ENCODE data around the gene BTAF1. TPM values are rescaled to one million over a fixed set of nuclear protein-coding genes. Genes with fewer than 3 reads are reported as not detected.
"Not testable (repeated sequence)": the region's sequence is repeated elsewhere in the genome, so short reads cannot be mapped to it uniquely, and the experiment has no call there.

The BTAF1 gene
- total RNA-seq, 1 donor from 2014 or later: 42.2 TPM

- Mint-ChIP-seq H3K36me3 (ENCODE audit: unreplicated experiment) (no peaks in the 10 kb centered on the region), H3K9me3 (ENCODE audit: unreplicated experiment) (peaks cover 7% of the 10 kb centered on the region), H3K4me1 (ENCODE audit: low read depth, unreplicated experiment) (peaks cover 18% of the 10 kb centered on the region), H3K27ac (ENCODE audit: unreplicated experiment) (peak overlapping the region; percentile 55), H3K4me3 (ENCODE audit: unreplicated experiment) (peak overlapping the region; percentile 85), H3K27me3 (ENCODE audit: unreplicated experiment) (no peaks in the 10 kb centered on the region)
- TF ChIP-seq CTCF (IDR thresholded peaks at IDR 0.05; ENCODE audit: partially characterized antibody, unreplicated experiment): no peak
- DNase-seq: peak; percentile 79
These were observed 36.1 kb upstream of the BTAF1 start for GRCh38 chr10:91887272-91888076.

GRCh38 chr10:91891125-91892001, 32.2 kb upstream of the BTAF1 start:
- DNase-seq: no peak
- TF ChIP-seq CTCF (IDR thresholded peaks at IDR 0.05; ENCODE audit: partially characterized antibody, unreplicated experiment): no peak
- peaks cover 3% of the 10 kb centered on the region for H3K9me3 Mint-ChIP-seq (ENCODE audit: unreplicated experiment)
- no peaks in the 10 kb centered on the region for H3K27me3 Mint-ChIP-seq (ENCODE audit: unreplicated experiment)
- H3K4me3 Mint-ChIP-seq (ENCODE audit: unreplicated experiment): no peak overlapping the region
- peaks cover 5% of the 10 kb centered on the region for H3K4me1 Mint-ChIP-seq (ENCODE audit: low read depth, unreplicated experiment)
- H3K36me3 Mint-ChIP-seq (ENCODE audit: unreplicated experiment): peaks cover under 1% of the 10 kb centered on the region
- no peak overlapping the region for H3K27ac Mint-ChIP-seq (ENCODE audit: unreplicated experiment)

- Mint-ChIP-seq H3K9me3 (ENCODE audit: unreplicated experiment) (peaks cover 1% of the 10 kb centered on the region), H3K36me3 (ENCODE audit: unreplicated experiment) (peaks cover 4% of the 10 kb centered on the region), H3K4me3 (ENCODE audit: unreplicated experiment) (no peak overlapping the region), H3K27ac (ENCODE audit: unreplicated experiment) (no peak overlapping the region), H3K4me1 (ENCODE audit: low read depth, unreplicated experiment) (no peaks in the 10 kb centered on the region), H3K27me3 (ENCODE audit: unreplicated experiment) (no peaks in the 10 kb centered on the region)
- TF ChIP-seq CTCF (IDR thresholded peaks at IDR 0.05; ENCODE audit: partially characterized antibody, unreplicated experiment): no peak
- no peak for DNase-seq
These were observed 30.5 kb upstream of the BTAF1 start for GRCh38 chr10:91893051-91893450.

GRCh38 chr10:91894261-91894685, 29.3 kb upstream of the BTAF1 start:
- H3K4me3 Mint-ChIP-seq (ENCODE audit: unreplicated experiment); H3K9me3 Mint-ChIP-seq (ENCODE audit: unreplicated experiment); DNase-seq; H3K36me3 Mint-ChIP-seq (ENCODE audit: unreplicated experiment); H3K4me1 Mint-ChIP-seq (ENCODE audit: low read depth, unreplicated experiment); H3K27ac Mint-ChIP-seq (ENCODE audit: unreplicated experiment); H3K27me3 Mint-ChIP-seq (ENCODE audit: unreplicated experiment): not testable (repeated sequence)

GRCh38 chr10:91896212-91896756, 27.3 kb upstream of the BTAF1 start:
- DNase-seq: no peak
- Mint-ChIP-seq H3K27me3 (ENCODE audit: unreplicated experiment) (no peaks in the 10 kb centered on the region), H3K9me3 (ENCODE audit: unreplicated experiment) (peaks cover 1% of the 10 kb centered on the region), H3K36me3 (ENCODE audit: unreplicated experiment) (peaks cover 4% of the 10 kb centered on the region), H3K4me3 (ENCODE audit: unreplicated experiment) (no peak overlapping the region), H3K27ac (ENCODE audit: unreplicated experiment) (no peak overlapping the region), H3K4me1 (ENCODE audit: low read depth, unreplicated experiment) (no peaks in the 10 kb centered on the region)
- no peak for TF ChIP-seq CTCF (IDR thresholded peaks at IDR 0.05; ENCODE audit: partially characterized antibody, unreplicated experiment)
